ENCODE data around the gene CACNA2D1. TPM values are rescaled to one million over a fixed set of nuclear protein-coding genes. Genes with fewer than 3 reads are reported as not detected.

CACNA2D1 gene
- total RNA-seq, 2 experiments from 2014 or later = not detected

- Mint-ChIP-seq H3K4me1 (ENCODE audit: low read depth) (no peaks in the 10 kb centered on the region), H3K27ac (no peak overlapping the region), H3K36me3 (ENCODE audit: low read depth) (no peaks in the 10 kb centered on the region), H3K27me3 (no peaks in the 10 kb centered on the region), H3K4me3 (no peak overlapping the region), H3K9me3 (peaks cover 1% of the 10 kb centered on the region)
- ATAC-seq (no peak), DNase-seq (no peak)
- POLR2A ChIA-PET = no interaction called here
- intact Hi-C loops (cut with micrococcal nuclease) = no loop called here
- no peak for TF ChIP-seq CTCF (IDR thresholded peaks at IDR 0.05)
- CTCF ChIA-PET = no interaction called here
Observed at GRCh38 chr7:82471351-82472020, 27.9 kb upstream of the CACNA2D1 start.

GRCh38 chr7:82469207-82469606, 25.6 kb upstream of the CACNA2D1 start:
- ChIA-PET POLR2A (interaction anchor here (0.6 kb wide), 1 partner anchor 134 kb away, joined by 3 read pairs; no protein-coding TSS in a partner anchor), CTCF (no interaction called here)
- TF ChIP-seq CTCF (IDR thresholded peaks at IDR 0.05) = no peak
- Mint-ChIP-seq H3K9me3 (no peaks in the 10 kb centered on the region), H3K4me1 (ENCODE audit: low read depth) (no peaks in the 10 kb centered on the region), H3K27ac (no peak overlapping the region), H3K36me3 (ENCODE audit: low read depth) (no peaks in the 10 kb centered on the region), H3K4me3 (no peak overlapping the region), H3K27me3 (no peaks in the 10 kb centered on the region)
- intact Hi-C loops (cut with micrococcal nuclease) = no loop called here
- ATAC-seq = no peak
- DNase-seq = no peak

GRCh38 chr7:82468435-82468834, 24.9 kb upstream of the CACNA2D1 start:
- Mint-ChIP-seq H3K27ac (no peak overlapping the region), H3K4me3 (no peak overlapping the region), H3K36me3 (ENCODE audit: low read depth) (no peaks in the 10 kb centered on the region), H3K9me3 (no peaks in the 10 kb centered on the region), H3K4me1 (ENCODE audit: low read depth) (no peaks in the 10 kb centered on the region), H3K27me3 (no peaks in the 10 kb centered on the region)
- no peak for DNase-seq
- ATAC-seq = no peak
- ChIA-PET CTCF (interaction anchor here (0.5 to 0.7 kb wide), 2 partner anchors 13 to 138 kb away, joined by 3 read pairs; no protein-coding TSS in a partner anchor), POLR2A (interaction anchor here (0.6 kb wide), 1 partner anchor 133 kb away, joined by 3 read pairs; no protein-coding TSS in a partner anchor)
- intact Hi-C loops (cut with micrococcal nuclease) = no loop called here
- no peak for TF ChIP-seq CTCF (IDR thresholded peaks at IDR 0.05)

- Mint-ChIP-seq H3K27ac (no peak overlapping the region), H3K4me1 (ENCODE audit: low read depth) (no peaks in the 10 kb centered on the region), H3K36me3 (ENCODE audit: low read depth) (no peaks in the 10 kb centered on the region), H3K9me3 (peaks cover 2% of the 10 kb centered on the region), H3K27me3 (no peaks in the 10 kb centered on the region), H3K4me3 (no peak overlapping the region)
- CTCF ChIA-PET = no interaction called here
- ATAC-seq (no peak), DNase-seq (no peak)
- no peak for TF ChIP-seq CTCF (IDR thresholded peaks at IDR 0.05)
- intact Hi-C loops (cut with micrococcal nuclease) = no loop called here
- POLR2A ChIA-PET = no interaction called here
Observed at GRCh38 chr7:82467020-82467419, 23.4 kb upstream of the CACNA2D1 start.

- Mint-ChIP-seq H3K4me1 (ENCODE audit: low read depth) (no peaks in the 10 kb centered on the region), H3K9me3 (peaks cover 2% of the 10 kb centered on the region), H3K4me3 (no peak overlapping the region), H3K27ac (no peak overlapping the region), H3K36me3 (ENCODE audit: low read depth) (no peaks in the 10 kb centered on the region), H3K27me3 (no peaks in the 10 kb centered on the region)
- TF ChIP-seq CTCF (IDR thresholded peaks at IDR 0.05) = no peak
- intact Hi-C loops (cut with micrococcal nuclease) = no loop called here
- CTCF ChIA-PET = no interaction called here
- ATAC-seq = no peak
- POLR2A ChIA-PET = no interaction called here
- DNase-seq = no peak
Observed at GRCh38 chr7:82464372-82464771, 20.8 kb upstream of the CACNA2D1 start.
